Femur (tissue), 1 donor: Measurements from ENCODE around the gene LCNL1.

Experiments
- DNase-seq: peaks from one replicate; pipeline ENCODE4 v3.0.0-alpha.2; 2017

Gene LCNL1

GRCh38 chr9:136982232-136983051 is at the start of gene LCNL1:
LCNL1 (plus strand) TSS chr9:136982993; CDS start chr9:136983587, 594 bp downstream.
- DNase-seq: peak; percentile 18

GRCh38 chr9:136934277-136934676 is 48.5 kb upstream of the LCNL1 start:
- DNase-seq: no peak

- no peak for DNase-seq
Measured at GRCh38 chr9:136935651-136936050, 47.1 kb upstream of the LCNL1 start.

- DNase-seq: no peak
Measured at GRCh38 chr9:136936645-136937170, 46.1 kb upstream of the LCNL1 start.

GRCh38 chr9:136937186-136938001 is 45.4 kb upstream of the LCNL1 start:
- peak; percentile 14 for DNase-seq

GRCh38 chr9:136939431-136939995 is 43.3 kb upstream of the LCNL1 start:
- no peak for DNase-seq

GRCh38 chr9:136939996-136940525 is 42.7 kb upstream of the LCNL1 start:
- no peak for DNase-seq

GRCh38 chr9:136940526-136941230 is 42.1 kb upstream of the LCNL1 start:
- no peak for DNase-seq

GRCh38 chr9:136941231-136942111 is 41.3 kb upstream of the LCNL1 start:
- DNase-seq: no peak

- peak; percentile 23 for DNase-seq
Measured at GRCh38 chr9:136942112-136942880, 40.5 kb upstream of the LCNL1 start.

- DNase-seq: no peak
Measured at GRCh38 chr9:136942881-136943230, 39.9 kb upstream of the LCNL1 start.

GRCh38 chr9:136943291-136944211 is 39.2 kb upstream of the LCNL1 start:
- DNase-seq: peak; percentile 55

GRCh38 chr9:136944212-136944518 is 38.6 kb upstream of the LCNL1 start:
- no peak for DNase-seq

GRCh38 chr9:136944519-136945332 is 38.1 kb upstream of the LCNL1 start, which contains the start of the genes C8G and FBXW5:
C8G (plus strand) TSS chr9:136945243; CDS start chr9:136945321, 78 bp downstream.
FBXW5 (minus strand) TSS chr9:136944738; CDS start chr9:136944083, 655 bp downstream.
- DNase-seq: peak; percentile 98

GRCh38 chr9:136945333-136946227 is 37.2 kb upstream of the LCNL1 start:
- DNase-seq: no peak

GRCh38 chr9:136946228-136947027 is 36.4 kb upstream of the LCNL1 start:
- DNase-seq: no peak
